Suprapubic skin (tissue), 4 donors: Measurements from ENCODE around the gene KPNA3. TPM values are rescaled to one million over a fixed set of nuclear protein-coding genes. Genes with fewer than 3 reads are reported as not detected.
"Not testable (repeated sequence)": the region's sequence is repeated elsewhere in the genome, so short reads cannot be mapped to it uniquely, and the experiment has no call there.

Experiments
- DNase-seq, 2 donors: peaks; one replicate each; pipeline ENCODE4 v3.0.0-alpha.2; 2019; ENCODE audit warnings: low spot score in 2 of 2
- H3K27ac ChIP-seq: fragments of 200-600 bp; sonication (generic); one replicate; pipeline ENCODE4 v1.5.1; 2019
- H3K27me3 ChIP-seq: fragments of 200-600 bp; sonication (generic); one replicate; pipeline ENCODE4 v1.5.1; 2019
- H3K36me3 ChIP-seq: fragments of 200-600 bp; sonication (generic); one replicate; pipeline ENCODE4 v1.5.1; 2019
- H3K4me1 ChIP-seq: fragments of 200-600 bp; sonication (generic); one replicate; pipeline ENCODE4 v1.5.1; 2019
- H3K4me3 ChIP-seq: fragments of 200-600 bp; sonication (generic); one replicate; pipeline ENCODE4 v1.5.1; 2019; ENCODE audit warnings: mild to moderate bottlenecking
- H3K9me3 ChIP-seq: fragments of 200-600 bp; sonication (generic); one replicate; pipeline ENCODE4 v1.5.1; 2019
- EP300 ChIP-seq: sonication (generic); formaldehyde crosslinking; IDR thresholded peaks from one replicate; pipeline ENCODE4 v1.6.1; 2017; ENCODE audit warnings: antibody characterized with exemption
- POLR2A ChIP-seq, 2 donors: fragments of 450-650 bp; IDR thresholded peaks; one replicate each; pipeline ENCODE4 v1.6.1; 2017; ENCODE audit warnings: antibody characterized with exemption in 2 of 2, mild to moderate bottlenecking in 2 of 2, moderate library complexity in 2 of 2
- POLR2AphosphoS5 ChIP-seq, 3 donors: sonication (generic); formaldehyde crosslinking; IDR thresholded peaks; one replicate each; pipeline ENCODE4 v1.6.1; 2017; ENCODE audit warnings: antibody characterized with exemption in 3 of 3
- WGBS: methylation state at CpG from one replicate; pipeline ENCODE4 v1.1.5; 2018; 5-methylcytosine and 5-hydroxymethylcytosine counted together
- total RNA-seq, 4 donors: library from RNA; depleted of rRNA; stranded (reverse); fragments of >200 nt; gene quantifications; one replicate each; pipeline ENCODE4 v1.1.0, GENCODE V29; 2016
- TF ChIP-seq, protein P1 (sequence below), 2 donors: fragments of 200-600 bp in 1 of 2; fragments of 450-650 bp in 1 of 2; sonication (generic) in 1 of 2; IDR thresholded peaks; one replicate each; pipeline ENCODE4 v1.5.1; 2016 to 2019; ENCODE audit warnings: antibody characterized with exemption in 2 of 2, mild to moderate bottlenecking in 1 of 2, moderate library complexity in 1 of 2

The KPNA3 gene
- total RNA-seq, 4 donors from 2014 or later, result 17.1 to 27.3 (median 23.6) TPM

- Histone ChIP-seq H3K27me3 (no peaks in the 10 kb centered on the region), H3K4me3 (no peak overlapping the region), H3K27ac (no peak overlapping the region), H3K4me1 (no peaks in the 10 kb centered on the region), H3K9me3 (peaks cover 5% of the 10 kb centered on the region), H3K36me3 (no peaks in the 10 kb centered on the region)
- TF ChIP-seq POLR2A (IDR thresholded peaks at IDR 0.05), result no peak
- no peak for TF ChIP-seq POLR2AphosphoS5 (IDR thresholded peaks at IDR 0.05)
- TF ChIP-seq EP300, result no peak
- TF ChIP-seq, protein P1, sequence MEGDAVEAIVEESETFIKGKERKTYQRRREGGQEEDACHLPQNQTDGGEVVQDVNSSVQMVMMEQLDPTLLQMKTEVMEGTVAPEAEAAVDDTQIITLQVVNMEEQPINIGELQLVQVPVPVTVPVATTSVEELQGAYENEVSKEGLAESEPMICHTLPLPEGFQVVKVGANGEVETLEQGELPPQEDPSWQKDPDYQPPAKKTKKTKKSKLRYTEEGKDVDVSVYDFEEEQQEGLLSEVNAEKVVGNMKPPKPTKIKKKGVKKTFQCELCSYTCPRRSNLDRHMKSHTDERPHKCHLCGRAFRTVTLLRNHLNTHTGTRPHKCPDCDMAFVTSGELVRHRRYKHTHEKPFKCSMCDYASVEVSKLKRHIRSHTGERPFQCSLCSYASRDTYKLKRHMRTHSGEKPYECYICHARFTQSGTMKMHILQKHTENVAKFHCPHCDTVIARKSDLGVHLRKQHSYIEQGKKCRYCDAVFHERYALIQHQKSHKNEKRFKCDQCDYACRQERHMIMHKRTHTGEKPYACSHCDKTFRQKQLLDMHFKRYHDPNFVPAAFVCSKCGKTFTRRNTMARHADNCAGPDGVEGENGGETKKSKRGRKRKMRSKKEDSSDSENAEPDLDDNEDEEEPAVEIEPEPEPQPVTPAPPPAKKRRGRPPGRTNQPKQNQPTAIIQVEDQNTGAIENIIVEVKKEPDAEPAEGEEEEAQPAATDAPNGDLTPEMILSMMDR (IDR thresholded peaks at IDR 0.05), result no peak
- no peak for DNase-seq
- 43% methylated on average over 2 of the region's 2 CpGs for WGBS
Measured at GRCh38 chr13:49828453-49828852, 36.0 kb upstream of the KPNA3 start.

DNA sequence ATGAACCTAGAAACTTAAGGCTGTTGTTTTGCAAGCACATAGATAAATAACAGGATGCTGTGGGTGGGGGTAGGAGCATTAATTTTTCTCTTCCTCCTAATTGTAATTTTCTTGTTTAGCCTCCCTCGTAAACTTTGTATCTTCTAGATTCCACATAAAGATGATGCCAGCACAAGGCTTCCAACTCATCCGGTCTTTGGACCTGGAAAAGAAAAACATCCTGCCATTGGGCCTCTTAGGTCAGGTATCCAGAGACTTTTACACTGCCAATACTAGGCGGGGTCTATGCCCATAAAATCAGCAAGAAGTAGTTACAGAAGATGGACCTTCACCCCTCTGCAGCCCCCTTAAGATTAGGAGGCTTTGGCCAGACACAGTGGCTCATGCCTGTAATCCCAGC, 35.4 kb upstream of the KPNA3 start:
- no peak for DNase-seq
- Histone ChIP-seq H3K36me3 (no peaks in the 10 kb centered on the region), H3K27me3 (no peaks in the 10 kb centered on the region), H3K27ac (no peak overlapping the region), H3K4me1 (no peaks in the 10 kb centered on the region), H3K4me3 (no peak overlapping the region), H3K9me3 (peaks cover 5% of the 10 kb centered on the region)
- TF ChIP-seq POLR2A (IDR thresholded peaks at IDR 0.05) (no peak), POLR2AphosphoS5 (IDR thresholded peaks at IDR 0.05) (no peak), EP300 (no peak)
- TF ChIP-seq, protein P1 (IDR thresholded peaks at IDR 0.05), result no peak
- WGBS, result 85% methylated on average over 3 of the region's 3 CpGs

- H3K27ac ChIP-seq, result no peak overlapping the region
- no peaks in the 10 kb centered on the region for H3K27me3 ChIP-seq
- no peaks in the 10 kb centered on the region for H3K4me1 ChIP-seq
- no peak for TF ChIP-seq POLR2A (IDR thresholded peaks at IDR 0.05)
- no peak for TF ChIP-seq EP300
- TF ChIP-seq, protein P1 (IDR thresholded peaks at IDR 0.05), result no peak
- TF ChIP-seq POLR2AphosphoS5 (IDR thresholded peaks at IDR 0.05), result no peak
- H3K9me3 ChIP-seq, result peaks cover 5% of the 10 kb centered on the region
- WGBS, result 81% methylated on average over 2 of the region's 2 CpGs
- H3K4me3 ChIP-seq, result no peak overlapping the region
- H3K36me3 ChIP-seq, result no peaks in the 10 kb centered on the region
- DNase-seq, result no peak
Measured at GRCh38 chr13:49827336-49827735, 34.9 kb upstream of the KPNA3 start.

DNA sequence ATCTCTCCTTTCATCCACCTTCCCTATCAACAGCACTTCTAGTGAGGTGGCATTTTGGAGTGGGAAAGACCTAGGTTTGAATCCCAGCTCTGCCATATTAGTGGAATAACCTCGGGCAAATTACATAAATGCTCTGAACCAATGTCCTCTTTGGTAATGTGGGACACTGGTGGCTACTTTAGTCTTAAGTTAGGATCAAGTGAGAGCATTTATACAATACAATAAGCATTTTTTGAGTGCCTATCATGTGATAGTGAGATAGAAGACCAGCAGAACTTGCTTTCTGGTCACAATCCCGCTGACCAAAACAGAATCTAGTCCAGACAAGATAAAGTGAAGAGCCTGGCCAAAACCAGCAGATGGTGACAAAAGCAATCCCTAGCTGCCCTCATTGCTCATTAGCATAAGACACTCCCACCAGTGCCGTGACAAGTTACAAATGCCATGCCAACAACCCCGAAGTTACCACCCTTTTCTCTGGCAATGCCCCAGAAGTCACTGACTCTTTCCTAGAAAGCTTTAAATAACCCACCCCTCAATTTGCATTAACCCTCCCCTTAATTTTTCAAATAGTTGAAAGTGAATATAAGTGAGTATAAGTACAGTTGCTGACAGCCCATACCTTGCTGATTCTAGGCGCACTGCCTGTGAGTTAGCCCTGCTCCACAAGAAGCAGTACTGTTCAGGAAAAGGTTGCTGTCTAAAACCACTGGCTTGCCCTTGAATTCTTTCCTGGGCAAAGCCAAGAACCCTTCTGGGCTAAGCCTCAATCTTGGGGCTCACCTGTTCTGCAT, 28.9 kb upstream of the KPNA3 start:
- no peaks in the 10 kb centered on the region for H3K27me3 ChIP-seq
- DNase-seq, result no peak
- WGBS, result 56% methylated on average over 5 of the region's 5 CpGs

GRCh38 chr13:49820591-49821215, 28.2 kb upstream of the KPNA3 start:
- no peaks in the 10 kb centered on the region for H3K9me3 ChIP-seq
- no peaks in the 10 kb centered on the region for H3K36me3 ChIP-seq
- TF ChIP-seq POLR2A (IDR thresholded peaks at IDR 0.05) (no peak), EP300 (no peak), POLR2AphosphoS5 (IDR thresholded peaks at IDR 0.05) (no peak)
- TF ChIP-seq, protein P1 (IDR thresholded peaks at IDR 0.05), result no peak
- peaks cover 2% of the 10 kb centered on the region for H3K27me3 ChIP-seq
- WGBS, result 92% methylated on average over 2 of the region's 2 CpGs
- no peak overlapping the region for H3K27ac ChIP-seq
- DNase-seq, result no peak
- no peaks in the 10 kb centered on the region for H3K4me1 ChIP-seq
- H3K4me3 ChIP-seq, result no peak overlapping the region

More for the DNA sequence above, 28.9 kb upstream of the KPNA3 start:
- no peak overlapping the region for H3K4me3 ChIP-seq
- no peak overlapping the region for H3K27ac ChIP-seq
- H3K9me3 ChIP-seq, result no peaks in the 10 kb centered on the region
- TF ChIP-seq, protein P1 (IDR thresholded peaks at IDR 0.05), result no peak
- TF ChIP-seq POLR2AphosphoS5 (IDR thresholded peaks at IDR 0.05) (no peak), EP300 (no peak), POLR2A (IDR thresholded peaks at IDR 0.05) (no peak)
- H3K4me1 ChIP-seq, result no peaks in the 10 kb centered on the region
- H3K36me3 ChIP-seq, result no peaks in the 10 kb centered on the region

GRCh38 chr13:49816047-49816446, 23.6 kb upstream of the KPNA3 start:
- H3K36me3 ChIP-seq, DNase-seq, H3K4me3 ChIP-seq, H3K4me1 ChIP-seq, H3K9me3 ChIP-seq, H3K27me3 ChIP-seq, H3K27ac ChIP-seq: not testable (repeated sequence)
- WGBS, result 96% methylated on average over 4 of the region's 4 CpGs
